GM11168 (cell line): ENCODE results near the gene C9orf72.

Source experiments
- in situ Hi-C: fragments of 300-500 bp; cut with MboI; formaldehyde crosslinking; loops from one replicate; pipeline ENCODE4 v1.12.0; 2022; ENCODE audit warnings: low sequenced_read_pairs; ENCODE audit not compliant: unreplicated experiment

C9orf72 gene

GRCh38 chr9:27540502-27540901 is 32.8 kb downstream of the C9orf72 start:
- in situ Hi-C loops = no loop called here

GRCh38 chr9:27539479-27540441 is 33.5 kb downstream of the C9orf72 start:
- in situ Hi-C loops = no loop called here

- in situ Hi-C loops = no loop called here
Measured at GRCh38 chr9:27538647-27539046, 34.6 kb downstream of the C9orf72 start.

- in situ Hi-C loops = no loop called here
Measured at GRCh38 chr9:27537756-27538155, 35.5 kb downstream of the C9orf72 start.

- in situ Hi-C loops = no loop called here
Measured at GRCh38 chr9:27537027-27537435, 36.2 kb downstream of the C9orf72 start.

GRCh38 chr9:27536168-27536567 is 37.1 kb downstream of the C9orf72 start:
- in situ Hi-C loops = no loop called here

- in situ Hi-C loops = no loop called here
Measured at GRCh38 chr9:27535701-27536118, 37.6 kb downstream of the C9orf72 start.

- in situ Hi-C loops = loop anchor here (5.0 kb wide), 1 partner anchor 202 kb away; no protein-coding TSS in a partner anchor
Measured at GRCh38 chr9:27534658-27535209, 38.5 kb downstream of the C9orf72 start.

GRCh38 chr9:27534131-27534530 is 39.1 kb downstream of the C9orf72 start:
- in situ Hi-C loops = loop anchor here (5.0 kb wide), 1 partner anchor 202 kb away; no protein-coding TSS in a partner anchor

GRCh38 chr9:27533311-27533710 is 40.0 kb downstream of the C9orf72 start:
- in situ Hi-C loops = loop anchor here (5.0 kb wide), 1 partner anchor 201 kb away; no protein-coding TSS in a partner anchor

GRCh38 chr9:27532046-27532445 is 41.2 kb downstream of the C9orf72 start:
- in situ Hi-C loops = loop anchor here (5.0 kb wide), 1 partner anchor 200 kb away; no protein-coding TSS in a partner anchor

GRCh38 chr9:27530915-27531755 is 42.1 kb downstream of the C9orf72 start:
- in situ Hi-C loops = loop anchor here (5.0 kb wide), 1 partner anchor 199 kb away; no protein-coding TSS in a partner anchor

- in situ Hi-C loops = loop anchor here (5.0 to 10.0 kb wide), 2 partner anchors 85 to 197 kb away; no protein-coding TSS in a partner anchor
Measured at GRCh38 chr9:27529316-27530278, 43.7 kb downstream of the C9orf72 start, which contains the start of gene MOB3B. Gene MOB3B, minus strand, starts transcription at chr9:27529814. Its CDS starts 74,264 bp downstream, at chr9:27455550.

GRCh38 chr9:27528886-27529315 is 44.4 kb downstream of the C9orf72 start:
- in situ Hi-C loops = loop anchor here (10.0 kb wide), 1 partner anchor 84 kb away; no protein-coding TSS in a partner anchor

GRCh38 chr9:27528076-27528885 is 45.0 kb downstream of the C9orf72 start:
- in situ Hi-C loops = loop anchor here (10.0 kb wide), 1 partner anchor 83 kb away; no protein-coding TSS in a partner anchor

GRCh38 chr9:27527702-27528075 is 45.6 kb downstream of the C9orf72 start:
- in situ Hi-C loops = loop anchor here (10.0 kb wide), 1 partner anchor 83 kb away; no protein-coding TSS in a partner anchor

GRCh38 chr9:27524236-27524635 is 49.0 kb downstream of the C9orf72 start, which contains the start of gene IFNK:
Gene IFNK, plus strand, starts transcription at chr9:27524290. Its CDS starts 47 bp downstream, at chr9:27524337.
- in situ Hi-C loops = loop anchor here (10.0 kb wide), 1 partner anchor 79 kb away; no protein-coding TSS in a partner anchor

GRCh38 chr9:27523141-27523540 is 50.1 kb downstream of the C9orf72 start:
- in situ Hi-C loops = loop anchor here (10.0 kb wide), 1 partner anchor 78 kb away; no protein-coding TSS in a partner anchor
